ENCODE measurements around the gene TRIP11. TPM values are rescaled to one million over a fixed set of nuclear protein-coding genes. Genes with fewer than 3 reads are reported as not detected.

Gene TRIP11
- total and polyA plus RNA-seq, 8 donors = 3.5 to 135 (median 30.9) TPM

DNA sequence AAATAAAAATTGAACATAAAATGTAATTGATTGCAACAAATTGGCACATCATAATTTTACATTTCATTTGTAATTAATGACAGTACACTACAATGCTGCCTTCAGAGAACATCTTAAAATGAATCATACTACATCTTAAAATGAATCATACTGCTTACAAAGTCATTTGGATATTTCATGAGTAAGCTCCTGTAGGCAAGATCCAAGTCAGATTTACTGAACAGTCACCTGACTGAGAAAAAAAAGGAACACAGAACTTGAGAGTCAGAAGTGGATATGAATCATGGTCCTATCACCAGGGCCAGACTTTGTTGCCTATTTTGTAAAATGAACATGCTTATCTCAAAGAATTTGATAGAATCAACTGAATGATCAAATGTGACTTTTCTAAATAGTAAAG lies 59.7 kb downstream of the TRIP11 start:
- no peak for DNase-seq
- Histone ChIP-seq H3K4me3 (no peak overlapping the region), H3K9me3 (no peaks in the 10 kb centered on the region), H3K27ac (peak overlapping the region in 1 of 5 donors; percentile 38), H3K36me3 (peaks cover 0 to 50% (median 40%) of the 10 kb centered on the region in 4 donors), H3K4me1 (peaks cover 6 to 35% (median 12%) of the 10 kb centered on the region in 4 donors), H3K27me3 (no peaks in the 10 kb centered on the region)
- TF ChIP-seq POLR2AphosphoS5 (IDR thresholded peaks at IDR 0.05) = peak in 1 of 3 donors; percentile 82
- no peak for TF ChIP-seq POLR2A (IDR thresholded peaks at IDR 0.05)
- no peak for TF ChIP-seq EP300 (IDR thresholded peaks at IDR 0.05)
- TF ChIP-seq CTCF (IDR thresholded peaks at IDR 0.05) = no peak
- intact Hi-C loops (cut with DNase I; ENCODE audit: low total_unique reads) = no loop called here

- Histone ChIP-seq H3K36me3 (peaks cover 8 to 61% (median 52%) of the 10 kb centered on the region in 4 donors), H3K27me3 (no peaks in the 10 kb centered on the region), H3K9me3 (no peaks in the 10 kb centered on the region), H3K4me1 (peaks cover 3 to 25% (median 6%) of the 10 kb centered on the region in 4 donors), H3K27ac (no peak overlapping the region), H3K4me3 (no peak overlapping the region)
- DNase-seq = no peak
- intact Hi-C loops (cut with DNase I; ENCODE audit: low total_unique reads) = no loop called here
- TF ChIP-seq POLR2A (IDR thresholded peaks at IDR 0.05) = no peak
- no peak for TF ChIP-seq CTCF (IDR thresholded peaks at IDR 0.05)
- TF ChIP-seq EP300 (IDR thresholded peaks at IDR 0.05) = no peak
- no peak for TF ChIP-seq POLR2AphosphoS5 (IDR thresholded peaks at IDR 0.05)
- 46 to 70% (median 63%) methylated on average over 5 of the region's 5 CpGs for WGBS, 5 donors
Measured at GRCh38 chr14:91977884-91978283, 62.0 kb downstream of the TRIP11 start.

DNA sequence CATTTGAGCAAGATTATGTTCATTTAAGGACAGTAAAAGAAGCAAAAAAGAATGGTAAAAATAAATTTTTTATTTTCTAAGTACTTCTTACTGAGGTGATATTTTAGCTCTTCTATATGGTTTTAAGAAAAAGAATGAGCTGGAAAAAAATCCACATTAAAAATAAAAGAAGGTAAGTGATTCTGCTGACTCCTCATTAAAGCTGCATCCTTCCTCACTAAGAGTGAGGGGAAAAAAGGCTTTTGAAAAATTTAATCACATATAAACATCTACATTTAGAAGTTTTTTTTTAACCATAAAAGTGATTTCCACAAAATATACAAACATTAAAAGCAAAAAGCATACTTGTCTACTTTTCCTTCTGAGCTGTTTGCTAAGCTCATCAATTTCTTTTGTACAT lies 64.1 kb downstream of the TRIP11 start:
- Histone ChIP-seq H3K4me3 (no peak overlapping the region), H3K27ac (no peak overlapping the region), H3K36me3 (peaks cover 8 to 73% (median 66%) of the 10 kb centered on the region in 4 donors), H3K27me3 (no peaks in the 10 kb centered on the region), H3K9me3 (no peaks in the 10 kb centered on the region), H3K4me1 (peaks cover 3 to 29% (median 6%) of the 10 kb centered on the region in 4 donors)
- DNase-seq = no peak
- TF ChIP-seq CTCF (IDR thresholded peaks at IDR 0.05) = no peak
- no peak for TF ChIP-seq EP300 (IDR thresholded peaks at IDR 0.05)
- TF ChIP-seq POLR2AphosphoS5 (IDR thresholded peaks at IDR 0.05) = no peak
- TF ChIP-seq POLR2A (IDR thresholded peaks at IDR 0.05) = no peak
- intact Hi-C loops (cut with DNase I; ENCODE audit: low total_unique reads) = no loop called here

DNA sequence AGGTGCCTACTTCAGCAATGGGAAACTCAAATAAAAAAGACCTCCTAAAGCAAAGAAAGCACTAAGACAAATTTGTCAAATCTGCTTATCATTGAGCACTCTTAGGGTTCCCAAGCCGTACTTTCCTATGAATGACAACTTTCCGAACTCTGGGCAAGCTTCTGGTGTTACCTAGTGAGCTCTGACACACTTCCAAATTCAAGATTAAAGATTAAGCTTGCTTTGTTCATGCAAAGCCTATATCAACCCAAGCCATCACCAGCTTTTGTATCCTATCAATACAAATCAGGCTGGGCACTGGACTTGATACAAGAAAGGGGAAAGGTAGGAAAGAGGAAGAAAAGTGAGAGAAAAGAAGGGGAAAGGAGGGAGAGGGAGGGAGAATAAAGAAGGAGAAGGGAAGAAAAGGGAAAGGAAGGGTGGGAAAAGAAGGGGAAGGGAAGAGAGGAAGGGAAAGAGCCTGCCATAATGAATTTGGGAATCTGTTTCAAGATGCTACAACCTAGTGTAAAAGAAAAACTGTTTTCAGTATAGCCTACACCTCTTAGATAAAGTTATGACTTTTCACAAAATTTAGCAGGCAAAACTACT lies 68.6 kb downstream of the TRIP11 start:
- TF ChIP-seq CTCF (IDR thresholded peaks at IDR 0.05) (no peak), EP300 (IDR thresholded peaks at IDR 0.05) (no peak), POLR2A (IDR thresholded peaks at IDR 0.05) (no peak), POLR2AphosphoS5 (IDR thresholded peaks at IDR 0.05) (no peak)
- H3K4me3 ChIP-seq = no peak overlapping the region
- intact Hi-C loops (cut with DNase I; ENCODE audit: low total_unique reads) = no loop called here
- H3K36me3 ChIP-seq = peaks cover 19 to 92% (median 89%) of the 10 kb centered on the region in 4 donors
- no peaks in the 10 kb centered on the region for H3K9me3 ChIP-seq
- H3K27ac ChIP-seq = no peak overlapping the region
- no peaks in the 10 kb centered on the region for H3K27me3 ChIP-seq
- peaks cover 0 to 7% (median 0%) of the 10 kb centered on the region in 4 donors for H3K4me1 ChIP-seq
- DNase-seq = no peak
- 32 to 63% (median 59%) methylated on average over 2 of the region's 2 CpGs for WGBS, 5 donors
